HepG2 (cell line): ENCODE measurements around the gene MOG. TPM values are rescaled to one million over a fixed set of nuclear protein-coding genes. Genes with fewer than 3 reads are reported as not detected.

Experiments used
- ATAC-seq: fragments of 200-7000 bp; cut with Tn5 transposase; 3 replicates; pipeline ENCODE4 v1.9.1; 2020; ENCODE audit warnings: mild to moderate bottlenecking, moderate library complexity
- BruUV-seq: library from RNA; stranded (reverse); fragments of 400-500 nt; replicated peaks from 2 replicates; lab custom pipeline; 2021; lab: Mats Ljungman, UMichigan
- CTCF ChIA-PET: fragments of 300-600 bp; formaldehyde crosslinking; extraction: SDS; loops from one replicate; lab custom pipeline; 2021; ENCODE audit warnings: low total read pairs, inconsistent platforms, low intra/inter-chr PET ratio; lab: Yijun Ruan, JAX
- POLR2A ChIA-PET: fragments of 350-600 bp; sonication (Branson Sonifier 250); formaldehyde crosslinking; loops from one replicate; lab custom pipeline; 2020; ENCODE audit warnings: antibody characterized with exemption, inconsistent platforms; lab: Yijun Ruan, JAX
- DNase-seq: peaks from one replicate; pipeline ENCODE4 v3.0.0-alpha.2; 2015; ENCODE audit warnings: low spot score
- FAIRE-seq: peaks from 3 replicates; lab custom pipeline; 2011; peaks lifted over from hg19 to GRCh38; lab: Jason Lieb, UNC
- H2AFZ ChIP-seq: one replicate; pipeline ENCODE4 v1.6.1; 2011; ENCODE audit warnings: low read length, inconsistent platforms
- H3K27ac ChIP-seq: fragments of 300-600 bp; 3 replicates; pipeline ENCODE4 v1.8.0; 2011; ENCODE audit warnings: mixed run types, mild to moderate bottlenecking, mixed read lengths, low read length, inconsistent platforms; ENCODE audit not compliant: insufficient read depth; ENCODE audit errors: extremely low read length
- H3K27me3 ChIP-seq, 2 experiments: fragments of 200-600 bp in 1 of 2; 2 replicates in 1 of 2; 3 replicates in 1 of 2; pipeline versions ENCODE4 v1.6.0 to v1.8.0; 2011; ENCODE audit warnings: low read length in 2 of 2, mild to moderate bottlenecking in 2 of 2, moderate library complexity in 2 of 2, inconsistent platforms in 1 of 2; ENCODE audit not compliant: insufficient read depth in 2 of 2, control insufficient read depth in 1 of 2
- H3K36me3 ChIP-seq, 2 experiments: fragments of 200-600 bp in 1 of 2; replicated peaks in 1 of 2; 2 replicates in 1 of 2; 3 replicates in 1 of 2; pipeline versions ENCODE4 v1.5.1 to v1.8.0; 2011; ENCODE audit warnings: low read length in 2 of 2, inconsistent platforms in 1 of 2; ENCODE audit not compliant: insufficient read depth in 2 of 2, control insufficient read depth in 1 of 2
- H3K4me1 ChIP-seq: 2 replicates; pipeline ENCODE4 v1.5.1; 2012; ENCODE audit warnings: low read length, inconsistent platforms; ENCODE audit not compliant: insufficient read depth
- H3K4me2 ChIP-seq: 2 replicates; pipeline ENCODE4 v1.6.0; 2011; ENCODE audit warnings: low read depth, low read length, inconsistent platforms
- H3K4me3 ChIP-seq, 3 experiments: fragments of 200-600 bp in 1 of 3; sonication (generic), shearing (Covaris generic) in 1 of 3; replicated peaks in 1 of 3; 2 replicates each; pipeline ENCODE4 v1.5.1; 2011 to 2016; ENCODE audit warnings: low read length in 3 of 3, inconsistent platforms in 2 of 3, low read depth in 2 of 3, mild to moderate bottlenecking in 2 of 3, control low read depth in 1 of 3, mixed read lengths in 1 of 3; ENCODE audit not compliant: insufficient read depth in 1 of 3
- H3K79me2 ChIP-seq: one replicate; pipeline ENCODE4 v1.6.1; 2011; ENCODE audit warnings: low read length, inconsistent platforms; ENCODE audit not compliant: insufficient read depth
- H3K9ac ChIP-seq: 2 replicates; pipeline ENCODE4 v1.6.0; 2011; ENCODE audit warnings: mild to moderate bottlenecking, low read depth, low read length, inconsistent platforms; ENCODE audit not compliant: insufficient read depth
- H3K9me3 ChIP-seq: 2 replicates; pipeline ENCODE4 v1.5.1; 2012; ENCODE audit warnings: mild to moderate bottlenecking, low read length
- H4K20me1 ChIP-seq: 2 replicates; pipeline ENCODE4 v1.6.0; 2011; ENCODE audit warnings: inconsistent platforms, mild to moderate bottlenecking, low read length, moderate library complexity; ENCODE audit not compliant: insufficient read depth
- PRPF4 ChIP-seq: fragments of 200-400 bp; formaldehyde crosslinking; IDR thresholded peaks from 2 replicates; pipeline ENCODE4 v1.6.1; 2016; ENCODE audit warnings: low read length, low read depth; ENCODE audit not compliant: poor library complexity, severe bottlenecking
- SRSF9 ChIP-seq: fragments of 200-400 bp; formaldehyde crosslinking; IDR thresholded peaks from 2 replicates; pipeline ENCODE4 v1.6.1; 2018; ENCODE audit warnings: borderline replicate concordance, mild to moderate bottlenecking, low read depth, low read length; ENCODE audit not compliant: insufficient read depth, poor library complexity, severe bottlenecking
- TCF7 ChIP-seq: sonication (generic); IDR thresholded peaks from 2 replicates; pipeline ENCODE4 v1.6.1; 2016; ENCODE audit warnings: antibody characterized with exemption, low read depth
- TOE1 ChIP-seq: sonication (generic); formaldehyde crosslinking; IDR thresholded peaks from 2 replicates; pipeline ENCODE4 v1.4.0; 2020; ENCODE audit warnings: mild to moderate bottlenecking, missing genetic modification reagents
- ZNF713 ChIP-seq: sonication (generic); formaldehyde crosslinking; IDR thresholded peaks from 2 replicates; pipeline ENCODE4 v1.4.0; 2020; ENCODE audit warnings: mild to moderate bottlenecking, missing genetic modification reagents
- WGBS: methylation state at CpG from one replicate; pipeline ENCODE4 v1.1.6; 2017; ENCODE audit warnings: low lambda C conversion rate; 5-methylcytosine and 5-hydroxymethylcytosine counted together
- in situ Hi-C: cut with HindIII; loops from 2 replicates; pipeline ENCODE4 v1.10.0; 2017; ENCODE audit warnings: low pct_unique_long_range_greater_than_20kb; ENCODE audit not compliant: extremely low pct_ligation_motif_present
- intact Hi-C: fragments of 100-400 bp; cut with micrococcal nuclease; formaldehyde crosslinking; loops from one replicate; pipeline ENCODE4 v1.10.0; 2022; ENCODE audit not compliant: unreplicated experiment
- polyA plus RNA-seq, 8 experiments: library from polyadenylated mRNA; depleted of rRNA in 3 of 8; stranded (reverse) in 7 of 8; unstranded in 1 of 8; fragments of >200 nt; fragmentation: Illumina TruSeq in 4 of 8; extraction: Trizol in 4 of 8; gene quantifications; 2 replicates each; pipeline versions ENCODE4 v1.2.1 to v1.2.3, GENCODE V29; 2011 to 2016; ENCODE audit warnings: low read depth in 4 of 8, missing spikeins in 1 of 8, mixed read lengths in 1 of 8; ENCODE audit not compliant: insufficient read depth in 1 of 8
- total RNA-seq, 5 experiments: library from RNA; depleted of rRNA; stranded (reverse); fragments of >200 nt; fragmentation: Illumina TruSeq; extraction: Trizol; gene quantifications; 2 replicates each; pipeline ENCODE4 v1.2.3, GENCODE V29; 2016; ENCODE audit warnings: low read depth in 1 of 5
- TF ChIP-seq, protein P1 (sequence below): sonication (generic); formaldehyde crosslinking; IDR thresholded peaks from 2 replicates; pipeline ENCODE4 v1.4.0; 2020; ENCODE audit warnings: missing genetic modification reagents
- TF ChIP-seq, protein P2 (sequence below): sonication (generic); formaldehyde crosslinking; IDR thresholded peaks from 2 replicates; pipeline ENCODE4 v1.4.0; 2020; ENCODE audit warnings: missing genetic modification reagents

The MOG gene
- total and polyA plus RNA-seq, 2 of the 13 experiments (the other 11 are each of a cell fraction or from before 2014, with no cell fraction given) = not detected

DNA sequence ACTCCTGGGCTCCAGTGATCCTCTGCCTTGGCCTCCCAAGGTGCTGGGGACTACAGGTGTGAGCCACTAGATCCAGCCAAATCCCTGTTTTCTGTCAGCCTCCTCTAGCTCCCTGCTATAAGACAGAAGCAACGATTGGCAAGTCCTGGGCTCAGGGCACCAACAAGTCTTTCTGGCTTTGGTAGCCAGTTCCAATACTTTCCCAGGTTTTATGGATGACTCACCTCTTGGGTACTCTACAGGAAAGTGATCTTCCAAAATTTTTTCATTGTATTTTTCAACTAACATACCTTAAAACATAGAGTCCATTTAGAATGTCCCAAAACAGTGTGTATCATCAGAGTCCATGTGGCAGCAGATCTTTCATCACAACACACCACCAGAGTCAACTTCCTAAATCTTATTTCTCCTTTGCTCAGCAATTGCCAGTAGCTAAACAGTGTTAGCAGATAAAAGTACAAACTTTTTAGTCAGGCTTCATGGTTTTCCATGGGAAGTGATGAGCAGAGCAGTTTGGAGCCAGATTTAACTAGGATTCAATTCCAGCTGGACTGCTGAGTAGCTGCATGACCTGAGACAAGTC is 37.2 kb upstream of the MOG start:
- no peak overlapping the region for H3K4me3 ChIP-seq
- BruUV-seq = no TSS peak
- no peaks in the 10 kb centered on the region for H4K20me1 ChIP-seq
- 0% methylated on average over 1 of the region's 1 CpG for WGBS
- H3K9ac ChIP-seq = no peak overlapping the region
- no peaks in the 10 kb centered on the region for H3K9me3 ChIP-seq
- TF ChIP-seq SRSF9 (no peak), TCF7 (no peak), ZNF713 (CRISPR knock-in tag) (no peak), TOE1 (no peak), PRPF4 (no peak)
- TF ChIP-seq, protein P1, sequence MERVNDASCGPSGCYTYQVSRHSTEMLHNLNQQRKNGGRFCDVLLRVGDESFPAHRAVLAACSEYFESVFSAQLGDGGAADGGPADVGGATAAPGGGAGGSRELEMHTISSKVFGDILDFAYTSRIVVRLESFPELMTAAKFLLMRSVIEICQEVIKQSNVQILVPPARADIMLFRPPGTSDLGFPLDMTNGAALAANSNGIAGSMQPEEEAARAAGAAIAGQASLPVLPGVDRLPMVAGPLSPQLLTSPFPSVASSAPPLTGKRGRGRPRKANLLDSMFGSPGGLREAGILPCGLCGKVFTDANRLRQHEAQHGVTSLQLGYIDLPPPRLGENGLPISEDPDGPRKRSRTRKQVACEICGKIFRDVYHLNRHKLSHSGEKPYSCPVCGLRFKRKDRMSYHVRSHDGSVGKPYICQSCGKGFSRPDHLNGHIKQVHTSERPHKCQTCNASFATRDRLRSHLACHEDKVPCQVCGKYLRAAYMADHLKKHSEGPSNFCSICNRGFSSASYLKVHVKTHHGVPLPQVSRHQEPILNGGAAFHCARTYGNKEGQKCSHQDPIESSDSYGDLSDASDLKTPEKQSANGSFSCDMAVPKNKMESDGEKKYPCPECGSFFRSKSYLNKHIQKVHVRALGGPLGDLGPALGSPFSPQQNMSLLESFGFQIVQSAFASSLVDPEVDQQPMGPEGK (CRISPR knock-in tag) = no peak
- TF ChIP-seq, protein P2, sequence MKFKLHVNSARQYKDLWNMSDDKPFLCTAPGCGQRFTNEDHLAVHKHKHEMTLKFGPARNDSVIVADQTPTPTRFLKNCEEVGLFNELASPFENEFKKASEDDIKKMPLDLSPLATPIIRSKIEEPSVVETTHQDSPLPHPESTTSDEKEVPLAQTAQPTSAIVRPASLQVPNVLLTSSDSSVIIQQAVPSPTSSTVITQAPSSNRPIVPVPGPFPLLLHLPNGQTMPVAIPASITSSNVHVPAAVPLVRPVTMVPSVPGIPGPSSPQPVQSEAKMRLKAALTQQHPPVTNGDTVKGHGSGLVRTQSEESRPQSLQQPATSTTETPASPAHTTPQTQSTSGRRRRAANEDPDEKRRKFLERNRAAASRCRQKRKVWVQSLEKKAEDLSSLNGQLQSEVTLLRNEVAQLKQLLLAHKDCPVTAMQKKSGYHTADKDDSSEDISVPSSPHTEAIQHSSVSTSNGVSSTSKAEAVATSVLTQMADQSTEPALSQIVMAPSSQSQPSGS (CRISPR knock-in tag) = no peak
- H3K4me1 ChIP-seq = no peaks in the 10 kb centered on the region
- in situ Hi-C loops = no loop called here
- no peaks in the 10 kb centered on the region for H3K79me2 ChIP-seq
- DNase-seq = no peak
- no peak for ATAC-seq
- no peak overlapping the region for H3K4me2 ChIP-seq
- H3K27me3 ChIP-seq = peaks cover 5 to 20% of the 10 kb centered on the region in 2 experiments; a peak in 3 of 5 replicates
- POLR2A ChIA-PET = no interaction called here
- H3K27ac ChIP-seq = no peak overlapping the region
- H2AFZ ChIP-seq = no peak overlapping the region
- no peak for FAIRE-seq
- no peaks in the 10 kb centered on the region for H3K36me3 ChIP-seq
- CTCF ChIA-PET = no interaction called here
- intact Hi-C loops = loop anchor here (5.0 kb wide), 1 partner anchor 798 kb away; no protein-coding TSS in a partner anchor
